Adrenal gland (tissue), 12 donors: ENCODE data around the gene DTD1. TPM values are rescaled to one million over a fixed set of nuclear protein-coding genes. Genes with fewer than 3 reads are reported as not detected.

Experiments used
- DNase-seq, 7 donors: peaks; one replicate each; pipeline ENCODE4 v3.0.0-alpha.2; 2019 to 2020
- H3K27ac ChIP-seq, 5 donors: fragments of 200-600 bp; sonication (generic) in 4 of 5; 1 replicate in 3 of 5; 2 replicates in 2 of 5; pipeline versions ENCODE4 v1.5.1 to v1.8.0; 2016 to 2020; ENCODE audit warnings: mild to moderate bottlenecking in 1 of 5
- H3K27me3 ChIP-seq: fragments of 200-600 bp; 2 replicates; pipeline ENCODE4 v1.8.0; 2021
- H3K36me3 ChIP-seq, 2 donors: fragments of 200-600 bp; replicated peaks in 1 of 2; 1 replicate in 1 of 2; 2 replicates in 1 of 2; pipeline versions ENCODE4 v1.5.1 to v1.8.0; 2018 to 2022
- H3K4me1 ChIP-seq, 2 donors: fragments of 200-600 bp; replicated peaks in 1 of 2; 1 replicate in 1 of 2; 2 replicates in 1 of 2; pipeline versions ENCODE4 v1.5.1 to v1.8.0; 2018 to 2021
- H3K4me3 ChIP-seq, 4 donors: fragments of 200-600 bp; sonication (generic) in 3 of 4; one replicate each; pipeline ENCODE4 v1.5.1; 2016 to 2018
- H3K9me3 ChIP-seq, 3 donors: fragments of 200-600 bp; sonication (generic) in 1 of 3; replicated peaks in 1 of 3; 1 replicate in 2 of 3; 2 replicates in 1 of 3; pipeline versions ENCODE4 v1.5.1 to v1.8.0; 2016 to 2021
- POLR2A ChIP-seq, 2 donors: fragments of 450-650 bp; IDR thresholded peaks; one replicate each; pipeline ENCODE4 v1.6.1; 2017; ENCODE audit warnings: antibody characterized with exemption in 2 of 2, mild to moderate bottlenecking in 2 of 2, moderate library complexity in 1 of 2
- WGBS, 4 donors: extraction: QIAGEN DNeasy Blood & Tissue Kit in 2 of 4; methylation state at CpG; one replicate each; pipeline versions ENCODE4 v1.1.5 to v1.1.7; 2013 to 2017; 5-methylcytosine and 5-hydroxymethylcytosine counted together
- intact Hi-C, 2 donors: fragments of 100-400 bp; cut with DNase I; formaldehyde crosslinking; loops; one replicate each; pipeline versions ENCODE4 v1.14.1 to v1.15.0; 2022 to 2023
- polyA plus RNA-seq, 3 donors: library from polyadenylated mRNA; stranded (reverse); fragments of 200-250 nt in 2 of 3; fragments of 350-450 nt in 1 of 3; fragmentation: Illumina TruSeq in 1 of 3; extraction: RNeasy Lipid Tissue Mini Kit (QIAGEN cat#74804) in 1 of 3; gene quantifications; one replicate each; pipeline ENCODE4 v1.2.3, GENCODE V29; 2013 to 2014
- total RNA-seq, 9 donors: library from RNA; depleted of rRNA in 4 of 9; stranded (reverse); fragments of >200 nt in 4 of 9; fragments of 120-200 nt in 1 of 9; fragmentation: NEBNext Ultra II Directional in 1 of 9; extraction: Animal tissue kit (Norgen Biotek cat#: 25700) in 1 of 9; gene quantifications; one replicate each; pipeline versions ENCODE4 v1.1.0 to v1.2.4, GENCODE V29; 2013 to 2023
- TF ChIP-seq, protein P1 (sequence below), 6 experiments: fragments of 450-650 bp in 4 of 6; fragments of 200-600 bp in 2 of 6; sonication (generic) in 1 of 6; IDR thresholded peaks; 1 replicate in 5 of 6; 2 replicates in 1 of 6; pipeline versions ENCODE4 v1.5.1 to v1.8.0; 2016 to 2021; ENCODE audit warnings: antibody characterized with exemption in 6 of 6, mild to moderate bottlenecking in 2 of 6, moderate library complexity in 1 of 6
- donor health status: healthy with polysubstance abuse.
- donor health status: Bipolar disorder and iron deficiency.
- donor health status: DM: yes; HTN: yes; CAD: no.
- donor health status: DM: no; HTN: no; CAD: no.
- donor health status: DM: no; HTN: no; CAD: no.
- donor health status: DM: yes; HTN: yes; CAD: no.

DTD1 gene
- total and polyA plus RNA-seq, 12 donors = 9.5 to 38.9 (median 32.9) TPM

DNA sequence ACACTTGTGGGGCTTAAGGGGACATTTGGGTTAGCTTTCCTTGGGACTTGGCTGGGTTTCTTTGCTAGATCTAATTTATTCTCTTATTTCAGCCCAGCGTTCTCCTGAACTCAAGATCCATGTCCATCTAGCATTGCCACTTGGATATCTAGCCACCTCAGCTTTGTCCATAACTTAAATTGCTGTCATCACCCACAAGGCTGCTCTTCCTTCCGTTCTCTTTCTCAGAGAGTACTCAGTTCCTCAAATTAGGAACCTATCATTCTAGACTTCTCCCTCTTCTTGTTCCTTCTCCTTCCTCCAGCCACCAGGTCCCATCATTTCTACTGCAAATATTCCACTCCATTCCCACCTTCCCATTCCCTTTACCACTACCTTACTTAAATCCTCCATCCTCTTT, 16.3 kb upstream of the DTD1 start:
- Histone ChIP-seq H3K9me3 (no peaks in the 10 kb centered on the region), H3K4me1 (peaks cover 7 to 16% of the 10 kb centered on the region in 2 donors), H3K27ac (peak overlapping the region in 1 of 5 donors; percentile 15), H3K27me3 (no peaks in the 10 kb centered on the region), H3K36me3 (peaks cover 0 to 15% of the 10 kb centered on the region in 2 donors), H3K4me3 (no peak overlapping the region)
- no peak for TF ChIP-seq POLR2A (IDR thresholded peaks at IDR 0.05)
- TF ChIP-seq, protein P1, sequence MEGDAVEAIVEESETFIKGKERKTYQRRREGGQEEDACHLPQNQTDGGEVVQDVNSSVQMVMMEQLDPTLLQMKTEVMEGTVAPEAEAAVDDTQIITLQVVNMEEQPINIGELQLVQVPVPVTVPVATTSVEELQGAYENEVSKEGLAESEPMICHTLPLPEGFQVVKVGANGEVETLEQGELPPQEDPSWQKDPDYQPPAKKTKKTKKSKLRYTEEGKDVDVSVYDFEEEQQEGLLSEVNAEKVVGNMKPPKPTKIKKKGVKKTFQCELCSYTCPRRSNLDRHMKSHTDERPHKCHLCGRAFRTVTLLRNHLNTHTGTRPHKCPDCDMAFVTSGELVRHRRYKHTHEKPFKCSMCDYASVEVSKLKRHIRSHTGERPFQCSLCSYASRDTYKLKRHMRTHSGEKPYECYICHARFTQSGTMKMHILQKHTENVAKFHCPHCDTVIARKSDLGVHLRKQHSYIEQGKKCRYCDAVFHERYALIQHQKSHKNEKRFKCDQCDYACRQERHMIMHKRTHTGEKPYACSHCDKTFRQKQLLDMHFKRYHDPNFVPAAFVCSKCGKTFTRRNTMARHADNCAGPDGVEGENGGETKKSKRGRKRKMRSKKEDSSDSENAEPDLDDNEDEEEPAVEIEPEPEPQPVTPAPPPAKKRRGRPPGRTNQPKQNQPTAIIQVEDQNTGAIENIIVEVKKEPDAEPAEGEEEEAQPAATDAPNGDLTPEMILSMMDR (IDR thresholded peaks at IDR 0.05) = no peak
- no peak for DNase-seq
- intact Hi-C loops = no loop called here
- 78 to 96% (median 86%) methylated on average over 2 of the region's 2 CpGs for WGBS, 4 donors

DNA sequence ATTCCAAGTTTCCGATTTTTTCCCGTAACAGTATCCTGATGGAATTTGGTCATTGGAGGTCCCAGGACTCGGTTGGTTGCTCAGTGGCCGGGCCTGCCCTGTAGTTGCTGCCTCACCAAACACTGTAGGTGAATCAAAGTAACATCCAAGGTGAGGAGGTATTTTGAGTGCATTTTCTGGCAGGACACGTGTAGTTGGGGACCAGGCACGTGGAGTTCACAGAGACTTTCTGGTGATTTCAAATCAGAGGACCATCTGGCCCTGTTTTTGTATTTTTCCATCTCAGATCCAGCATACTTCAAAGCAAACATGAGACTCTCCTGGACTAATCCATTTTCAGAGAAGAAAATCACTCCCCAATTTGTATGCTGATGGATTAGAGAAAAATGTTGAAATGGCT, 9.9 kb upstream of the DTD1 start:
- H3K36me3 ChIP-seq = no peaks in the 10 kb centered on the region
- H3K4me1 ChIP-seq = no peaks in the 10 kb centered on the region
- 71 to 89% (median 73%) methylated on average over 6 of the region's 6 CpGs for WGBS, 4 donors
- H3K27ac ChIP-seq = no peak overlapping the region
- H3K4me3 ChIP-seq = no peak overlapping the region
- no peaks in the 10 kb centered on the region for H3K9me3 ChIP-seq
- DNase-seq = no peak
- no peaks in the 10 kb centered on the region for H3K27me3 ChIP-seq
- intact Hi-C loops = no loop called here
- no peak for TF ChIP-seq POLR2A (IDR thresholded peaks at IDR 0.05)
- TF ChIP-seq, protein P1 (IDR thresholded peaks at IDR 0.05) = no peak

- TF ChIP-seq POLR2A (IDR thresholded peaks at IDR 0.05) = no peak
- TF ChIP-seq, protein P1 (IDR thresholded peaks at IDR 0.05) = no peak
- no peak overlapping the region for H3K27ac ChIP-seq
- intact Hi-C loops = no loop called here
- 63 to 74% (median 70%) methylated on average over 6 of the region's 6 CpGs for WGBS, 4 donors
- no peak overlapping the region for H3K4me3 ChIP-seq
- H3K27me3 ChIP-seq = no peaks in the 10 kb centered on the region
- DNase-seq = no peak
- H3K36me3 ChIP-seq = no peaks in the 10 kb centered on the region
- no peaks in the 10 kb centered on the region for H3K4me1 ChIP-seq
- H3K9me3 ChIP-seq = no peaks in the 10 kb centered on the region
Measured at GRCh38 chr20:18578581-18578980, 9.3 kb upstream of the DTD1 start.

- WGBS, 4 donors = 76 to 93% (median 86%) methylated on average over 4 of the region's 4 CpGs
- H3K27ac ChIP-seq = no peak overlapping the region
- H3K36me3 ChIP-seq = no peaks in the 10 kb centered on the region
- H3K9me3 ChIP-seq = no peaks in the 10 kb centered on the region
- H3K4me3 ChIP-seq = no peak overlapping the region
- TF ChIP-seq POLR2A (IDR thresholded peaks at IDR 0.05) = no peak
- TF ChIP-seq, protein P1 (IDR thresholded peaks at IDR 0.05) = no peak
- intact Hi-C loops = no loop called here
- no peaks in the 10 kb centered on the region for H3K4me1 ChIP-seq
- DNase-seq = no peak
- H3K27me3 ChIP-seq = no peaks in the 10 kb centered on the region
Measured at GRCh38 chr20:18580012-18580411, 7.8 kb upstream of the DTD1 start.
